Suppressor macrophage (primary cell): ENCODE measurements around the gene MAF.

Source experiments
- DNase-seq, 4 experiments: peaks; one replicate each; pipeline ENCODE4 v3.0.0-alpha.2; 2020 to 2022

Gene MAF

GRCh38 chr16:79587897-79588296, 12.6 kb downstream of the MAF start:
- DNase-seq = no peak

GRCh38 chr16:79587296-79587695, 13.2 kb downstream of the MAF start:
- DNase-seq = no peak

GRCh38 chr16:79582789-79583188, 17.7 kb downstream of the MAF start:
- DNase-seq = no peak

GRCh38 chr16:79580453-79581191, 19.9 kb downstream of the MAF start:
- DNase-seq = no peak

GRCh38 chr16:79576602-79577001, 23.9 kb downstream of the MAF start:
- DNase-seq = no peak

GRCh38 chr16:79573884-79574283, 26.7 kb downstream of the MAF start:
- no peak for DNase-seq

GRCh38 chr16:79573071-79573470, 27.5 kb downstream of the MAF start:
- DNase-seq = no peak

GRCh38 chr16:79571903-79572535, 28.5 kb downstream of the MAF start:
- no peak for DNase-seq

GRCh38 chr16:79571065-79571902, 29.3 kb downstream of the MAF start:
- peak in 1 of 4 experiments; percentile 43 for DNase-seq

- no peak for DNase-seq
These were observed 35.8 kb downstream of the MAF start for GRCh38 chr16:79564671-79565107.

- DNase-seq = no peak
These were observed 36.6 kb downstream of the MAF start for GRCh38 chr16:79563921-79564320.

- DNase-seq = no peak
These were observed 38.2 kb downstream of the MAF start for GRCh38 chr16:79562166-79562823.

GRCh38 chr16:79561729-79562128, 38.8 kb downstream of the MAF start:
- no peak for DNase-seq

- no peak for DNase-seq
These were observed 39.6 kb downstream of the MAF start for GRCh38 chr16:79560923-79561322.

GRCh38 chr16:79560318-79560717, 40.2 kb downstream of the MAF start:
- peak in 2 of 4 experiments; percentile 44 to 55 for DNase-seq

- DNase-seq = no peak
These were observed 41.0 kb downstream of the MAF start for GRCh38 chr16:79559532-79559931.

GRCh38 chr16:79557421-79557820, 43.1 kb downstream of the MAF start:
- no peak for DNase-seq

GRCh38 chr16:79554912-79555311, 45.6 kb downstream of the MAF start:
- DNase-seq = no peak

GRCh38 chr16:79550373-79550772, 50.2 kb downstream of the MAF start:
- DNase-seq = no peak

GRCh38 chr16:79547085-79547484, 53.5 kb downstream of the MAF start:
- DNase-seq = no peak
